Transverse colon (tissue), 3 donors: ENCODE data around the gene TRABD2B.

Experiments used
- EP300 ChIP-seq: sonication (generic); formaldehyde crosslinking; IDR thresholded peaks from one replicate; pipeline ENCODE4 v1.6.1; 2017; ENCODE audit warnings: antibody characterized with exemption, low read depth
- POLR2A ChIP-seq: fragments of 450-650 bp; IDR thresholded peaks from one replicate; pipeline ENCODE4 v1.6.1; 2016; ENCODE audit warnings: antibody characterized with exemption, mild to moderate bottlenecking, moderate library complexity
- TF ChIP-seq, protein P1 (sequence below), 5 experiments: fragments of 200-600 bp in 3 of 5; fragments of 450-650 bp in 2 of 5; sonication (generic) in 3 of 5; IDR thresholded peaks; 1 replicate in 2 of 5; 2 replicates in 3 of 5; pipeline ENCODE4 v1.5.1; 2016 to 2017; ENCODE audit warnings: antibody characterized with exemption in 5 of 5, inconsistent platforms in 3 of 5, mild to moderate bottlenecking in 2 of 5, moderate library complexity in 1 of 5

DNA sequence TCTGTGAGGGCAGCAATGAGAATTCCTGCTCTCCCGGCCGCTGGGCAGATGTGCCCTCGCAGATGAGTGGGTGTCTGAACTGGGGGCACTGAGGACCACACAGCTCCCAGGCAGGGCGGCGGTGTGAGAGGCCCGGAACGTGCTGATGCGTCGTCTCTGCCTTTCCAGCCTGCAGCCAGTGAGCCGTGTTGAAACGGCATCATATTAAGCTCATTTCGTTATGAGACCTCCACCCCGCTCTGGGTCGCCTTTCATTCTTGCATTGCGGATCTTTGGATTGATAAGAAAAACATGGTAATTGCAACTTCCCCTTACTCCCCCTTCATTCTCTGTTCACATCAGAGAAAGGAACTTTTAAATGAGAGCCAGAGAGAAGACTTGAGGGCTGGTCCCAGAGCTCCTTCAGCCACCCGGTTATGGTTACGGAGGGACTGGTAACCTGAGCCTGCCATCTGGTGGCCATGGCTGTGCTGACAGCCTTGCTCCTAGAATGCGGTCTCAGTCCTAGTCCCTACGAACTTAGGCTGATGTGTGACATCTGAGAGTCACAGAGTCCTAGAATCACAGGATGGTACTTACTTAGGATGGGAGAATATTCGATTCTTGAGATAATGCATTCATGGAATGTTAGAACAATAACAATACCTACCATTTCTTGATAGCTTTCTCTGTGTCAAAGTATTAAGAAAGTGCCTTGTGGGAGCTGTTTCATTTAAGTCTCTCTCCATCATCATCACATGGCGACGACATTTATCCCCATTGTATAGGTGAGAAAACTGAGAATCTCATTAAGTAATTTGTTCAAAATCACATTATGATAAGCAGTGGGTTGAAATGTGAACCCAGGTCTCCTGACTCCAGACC is 271.0 kb downstream of the TRABD2B start:
- TF ChIP-seq POLR2A = no peak
- TF ChIP-seq, protein P1, sequence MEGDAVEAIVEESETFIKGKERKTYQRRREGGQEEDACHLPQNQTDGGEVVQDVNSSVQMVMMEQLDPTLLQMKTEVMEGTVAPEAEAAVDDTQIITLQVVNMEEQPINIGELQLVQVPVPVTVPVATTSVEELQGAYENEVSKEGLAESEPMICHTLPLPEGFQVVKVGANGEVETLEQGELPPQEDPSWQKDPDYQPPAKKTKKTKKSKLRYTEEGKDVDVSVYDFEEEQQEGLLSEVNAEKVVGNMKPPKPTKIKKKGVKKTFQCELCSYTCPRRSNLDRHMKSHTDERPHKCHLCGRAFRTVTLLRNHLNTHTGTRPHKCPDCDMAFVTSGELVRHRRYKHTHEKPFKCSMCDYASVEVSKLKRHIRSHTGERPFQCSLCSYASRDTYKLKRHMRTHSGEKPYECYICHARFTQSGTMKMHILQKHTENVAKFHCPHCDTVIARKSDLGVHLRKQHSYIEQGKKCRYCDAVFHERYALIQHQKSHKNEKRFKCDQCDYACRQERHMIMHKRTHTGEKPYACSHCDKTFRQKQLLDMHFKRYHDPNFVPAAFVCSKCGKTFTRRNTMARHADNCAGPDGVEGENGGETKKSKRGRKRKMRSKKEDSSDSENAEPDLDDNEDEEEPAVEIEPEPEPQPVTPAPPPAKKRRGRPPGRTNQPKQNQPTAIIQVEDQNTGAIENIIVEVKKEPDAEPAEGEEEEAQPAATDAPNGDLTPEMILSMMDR (IDR thresholded peaks at IDR 0.05) = peak; percentile 82 to 93 (median 87)
- TF ChIP-seq EP300 = no peak
